ENCODE results near the gene EVPLL. TPM values are rescaled to one million over a fixed set of nuclear protein-coding genes. Genes with fewer than 3 reads are reported as not detected.

The EVPLL gene
- not detected for total RNA-seq (2013)
- polyA plus RNA-seq (not detected), polyA minus RNA-seq (not detected in 2 replicates), total RNA-seq (0 to 0.11 (median 0) reads per million in 11 experiments)

DNA sequence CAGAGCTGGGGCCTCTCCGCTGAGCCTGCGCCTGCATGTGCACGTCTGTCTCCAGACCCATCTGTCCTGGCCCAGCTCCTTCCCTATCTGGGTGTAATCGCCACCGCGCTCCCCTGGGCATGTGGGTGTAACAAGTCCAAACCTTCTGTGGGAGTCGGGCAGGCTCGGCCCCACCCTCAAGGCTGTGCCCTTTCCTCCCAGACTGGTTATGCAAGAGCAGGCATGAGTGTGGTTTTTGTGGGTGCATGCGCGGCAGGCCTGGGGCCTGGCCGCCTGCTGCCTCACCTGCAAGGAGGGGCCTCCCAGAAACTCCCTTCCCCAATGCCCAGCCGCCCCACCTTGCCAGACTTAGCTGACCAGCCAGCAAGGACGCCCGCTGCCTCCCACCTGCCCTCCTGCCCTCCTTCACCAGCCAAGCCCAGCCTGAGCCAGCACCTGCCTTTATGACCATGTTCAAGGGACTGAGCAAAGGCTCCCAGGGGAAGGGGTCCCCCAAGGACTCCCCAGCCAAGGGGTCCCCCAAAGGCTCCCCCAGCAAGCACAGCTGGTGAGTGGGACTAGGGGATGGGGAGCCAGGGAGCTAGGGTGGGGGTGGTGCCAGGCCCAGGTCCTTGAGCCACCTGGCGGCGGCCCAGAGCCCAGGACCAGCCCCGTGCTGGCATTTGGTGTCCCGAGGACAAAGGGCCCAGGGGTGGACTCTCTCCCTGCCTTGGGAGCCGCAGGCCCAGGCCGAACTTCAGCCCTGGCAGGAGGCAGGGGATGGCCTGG is at the start of gene EVPLL:
EVPLL (plus strand) TSS at position 342 of the 768 bp plus-strand sequence. CDS start 3,160 bp downstream, outside the sequence.
- Histone ChIP-seq H3K36me3 (replicated peaks in 1 of 2; ENCODE audit: control insufficient read depth in 1 of 2, insufficient read depth in 2 of 2, low read length in 2 of 2) (no peaks in the 10 kb centered on the region), H3K79me2 (ENCODE audit: insufficient read depth, low read length) (no peaks in the 10 kb centered on the region), H3K4me2 (replicated peaks; ENCODE audit: extremely low read depth, low read length, poor library complexity, severe bottlenecking) (peak within 1 kb of the TSS; percentile 53), H3K27ac (ENCODE audit: low read depth in 1 of 2, low read length in 2 of 2) (no peak within 1 kb of the TSS), H3K4me3 (replicated peaks in 1 of 3; ENCODE audit: low read depth in 2 of 3, low read length in 3 of 3) (peak within 1 kb of the TSS in 1 of 3 experiments; percentile 28), H2AFZ (ENCODE audit: insufficient read depth, low read depth, low read length, poor library complexity, severe bottlenecking) (peak within 1 kb of the TSS; percentile 46), H3K27me3 (ENCODE audit: control insufficient read depth in 2 of 2, insufficient read depth in 2 of 2, low read length in 2 of 2) (peaks cover 0 to 17% of the 10 kb centered on the region in 2 donors), H3K9ac (ENCODE audit: insufficient read depth, low read length, poor library complexity, severe bottlenecking) (peak within 1 kb of the TSS; percentile 36), H3K9me3 (replicated peaks in 1 of 2; ENCODE audit: control insufficient read depth in 1 of 2, insufficient read depth in 1 of 2, low read length in 2 of 2) (peaks cover 7% of the 10 kb centered on the region in 2 donors), H3K4me1 (ENCODE audit: control insufficient read depth in 1 of 2, insufficient read depth in 2 of 2, low read length in 2 of 2) (peaks cover 22 to 26% of the 10 kb centered on the region in 2 donors), H4K20me1 (ENCODE audit: insufficient read depth, low read length) (no peaks in the 10 kb centered on the region)
- DNase-seq: peak; percentile 57 to 78 (median 68)
- Mint-ChIP-seq H3K4me1 (peaks cover 16% of the 10 kb centered on the region), H3K4me3 (peak within 1 kb of the TSS in 1 of 2 donors; percentile 70), H3K27ac (peak within 1 kb of the TSS in 6 of 7 donors; percentile 12 to 74 (median 39)), H3K9me3 (peaks cover 7 to 18% (median 10%) of the 10 kb centered on the region in 7 donors), H3K36me3 (peaks cover 4% of the 10 kb centered on the region in 2 donors), H3K27me3 (ENCODE audit: low read depth in 3 of 3) (peaks cover 23 to 34% (median 28%) of the 10 kb centered on the region in 3 donors)
- 34% methylated on average over 13 of the region's 20 CpGs for WGBS (ENCODE audit: insufficient coverage)
- intact Hi-C loops (cut with micrococcal nuclease): no loop called here
- no peak for TF ChIP-seq CTCF (IDR thresholded peaks at IDR 0.05)

DNA sequence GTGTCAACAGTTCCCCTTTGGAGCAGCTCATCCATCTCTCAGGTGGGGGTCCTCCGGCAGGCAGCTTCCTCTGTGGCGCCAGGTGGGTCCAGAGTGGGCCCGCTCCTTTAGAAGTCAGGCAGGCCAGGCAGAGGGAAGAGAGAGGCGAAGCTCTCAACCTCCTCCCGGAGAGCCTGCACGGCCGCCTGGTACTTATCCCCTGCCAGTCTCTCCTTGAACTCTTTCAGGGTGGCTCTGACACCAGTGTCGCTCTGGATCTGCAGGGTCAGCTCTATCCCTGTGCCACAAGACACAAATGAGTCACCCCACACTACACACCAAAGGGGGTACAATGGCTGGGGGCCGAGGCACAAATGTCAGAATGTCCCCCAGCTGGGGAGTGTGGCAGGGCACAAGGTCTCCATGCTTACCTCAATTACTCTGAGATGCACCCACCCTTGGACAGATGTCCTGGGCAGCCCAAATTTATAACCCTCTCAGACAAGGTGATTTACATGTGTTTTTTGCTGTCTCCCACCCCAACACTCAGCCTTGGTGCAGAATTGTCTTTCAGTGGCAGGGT is 48.9 kb upstream of the EVPLL start:
- H3K27me3 Mint-ChIP-seq (ENCODE audit: low read depth in 3 of 3): no peaks in the 10 kb centered on the region
- peaks cover 70 to 89% of the 10 kb centered on the region in 2 donors for H3K36me3 Mint-ChIP-seq

More for the DNA sequence above, 48.9 kb upstream of the EVPLL start:
- 92% methylated on average over 5 of the region's 9 CpGs for WGBS (ENCODE audit: insufficient coverage)
- H3K4me3 Mint-ChIP-seq: no peak overlapping the region
- Histone ChIP-seq H3K27me3 (ENCODE audit: control insufficient read depth in 2 of 2, insufficient read depth in 2 of 2, low read length in 2 of 2) (no peaks in the 10 kb centered on the region), H4K20me1 (ENCODE audit: insufficient read depth, low read length) (peaks cover 71% of the 10 kb centered on the region), H3K27ac (ENCODE audit: low read depth in 1 of 2, low read length in 2 of 2) (peak overlapping the region in 1 of 2 donors; percentile 45), H3K4me3 (replicated peaks in 1 of 3; ENCODE audit: low read depth in 2 of 3, low read length in 3 of 3) (no peak overlapping the region), H2AFZ (ENCODE audit: insufficient read depth, low read depth, low read length, poor library complexity, severe bottlenecking) (no peak overlapping the region), H3K9ac (ENCODE audit: insufficient read depth, low read length, poor library complexity, severe bottlenecking) (no peak overlapping the region), H3K36me3 (replicated peaks in 1 of 2; ENCODE audit: control insufficient read depth in 1 of 2, insufficient read depth in 2 of 2, low read length in 2 of 2) (peaks cover 68 to 93% of the 10 kb centered on the region in 2 donors), H3K79me2 (ENCODE audit: insufficient read depth, low read length) (peaks cover 50% of the 10 kb centered on the region), H3K4me1 (ENCODE audit: control insufficient read depth in 1 of 2, insufficient read depth in 2 of 2, low read length in 2 of 2) (peaks cover 13 to 21% of the 10 kb centered on the region in 2 donors), H3K4me2 (replicated peaks; ENCODE audit: extremely low read depth, low read length, poor library complexity, severe bottlenecking) (no peak overlapping the region), H3K9me3 (replicated peaks in 1 of 2; ENCODE audit: control insufficient read depth in 1 of 2, insufficient read depth in 1 of 2, low read length in 2 of 2) (no peaks in the 10 kb centered on the region)
- peaks cover 20% of the 10 kb centered on the region for H3K4me1 Mint-ChIP-seq
- no peak for DNase-seq
- intact Hi-C loops (cut with micrococcal nuclease): no loop called here
- no peak for TF ChIP-seq CTCF (IDR thresholded peaks at IDR 0.05)
- no peaks in the 10 kb centered on the region for H3K9me3 Mint-ChIP-seq
- H3K27ac Mint-ChIP-seq: peak overlapping the region in 3 of 7 donors; percentile 28 to 57 (median 56)

Measured in CD14-positive monocyte (primary cell).